Measurements from ENCODE around the gene ZBED1. TPM values are rescaled to one million over a fixed set of nuclear protein-coding genes. Genes with fewer than 3 reads are reported as not detected.
A peak's percentile ranks its signal among the peaks of the same experiment; 100 is the strongest.

Gene ZBED1
- total and polyA plus RNA-seq, 9 of the 15 experiments (the other 6 are each of a cell fraction or from before 2014, with no cell fraction given) = 0.61 to 27.6 (median 13.9) TPM

DNA sequence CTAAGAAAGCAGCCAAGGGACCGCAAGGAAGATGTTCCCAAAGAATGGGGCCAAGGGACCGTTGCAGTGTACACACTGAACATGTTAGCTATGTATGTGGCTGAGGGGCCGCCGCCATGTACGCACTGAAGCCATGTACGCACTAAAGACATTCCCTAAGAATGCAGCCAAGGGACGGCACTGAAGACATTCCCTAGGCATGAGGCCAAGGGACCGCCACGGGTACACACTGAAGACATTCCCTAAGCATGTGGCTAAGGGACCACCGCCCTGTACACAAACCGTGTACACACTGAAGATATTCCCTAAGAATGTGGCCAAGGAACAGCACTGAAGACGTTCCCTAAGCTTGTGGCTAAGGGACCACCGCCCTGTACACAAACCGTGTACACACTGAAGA, 54.0 kb downstream of the ZBED1 start (continued):
- TF ChIP-seq ZNF277 (CRISPR knock-in tag; IDR thresholded peaks at IDR 0.05; ENCODE audit: borderline replicate concordance) = no peak
- TF ChIP-seq, protein P1, sequence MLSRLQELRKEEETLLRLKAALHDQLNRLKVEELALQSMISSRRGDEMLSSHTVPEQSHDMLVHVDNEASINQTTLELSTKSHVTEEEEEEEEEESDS (CRISPR knock-in tag; IDR thresholded peaks at IDR 0.05) = no peak

DNA sequence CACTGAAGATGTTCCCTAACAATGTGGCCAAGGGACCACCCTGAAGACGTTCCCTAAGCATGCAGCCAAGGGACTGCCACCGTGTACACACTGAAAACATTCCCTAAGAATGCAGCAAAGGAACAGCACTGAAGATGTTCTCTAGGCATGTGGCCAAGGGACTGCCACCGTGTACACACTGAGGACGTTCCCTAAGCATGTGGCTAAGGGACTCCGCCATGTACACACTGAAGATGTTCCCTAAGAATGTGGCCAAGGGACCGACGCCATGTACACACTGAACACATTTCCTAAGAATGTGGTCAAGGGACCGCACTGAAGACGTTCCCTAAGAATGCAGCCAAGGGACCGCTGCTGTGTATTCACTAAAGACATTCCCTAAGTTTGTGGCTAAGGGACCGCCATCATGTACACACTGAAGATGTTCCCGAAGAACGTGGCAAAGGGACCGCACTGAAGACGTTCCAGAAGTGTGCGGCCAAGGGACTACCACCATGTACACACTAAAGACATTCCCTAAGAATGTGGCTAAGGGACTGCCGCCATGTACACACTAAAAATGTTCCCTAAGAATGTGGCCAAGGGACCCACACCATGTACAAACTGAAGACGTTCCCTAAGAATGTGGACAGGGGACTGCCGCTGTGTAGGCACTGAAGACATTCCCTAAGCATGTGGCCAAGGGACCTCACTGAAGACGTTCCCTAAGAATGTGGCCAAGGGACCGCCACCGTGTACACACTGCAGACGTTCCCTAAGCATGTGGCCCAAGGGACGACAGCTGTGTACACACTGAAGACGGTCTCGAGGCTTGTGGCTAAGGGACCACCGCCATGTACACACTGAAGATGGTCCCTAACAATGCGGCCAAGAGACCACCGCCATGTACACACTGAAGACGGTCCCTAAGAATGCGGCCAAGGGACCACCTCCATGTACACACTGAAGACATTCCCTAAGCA, 54.8 kb downstream of the ZBED1 start:
- FAIRE-seq = no peak
- 87% methylated on average over 24 of the region's 31 CpGs for WGBS (ENCODE audit: insufficient coverage, low coverage, missing lambda C conversion rate)
- intact Hi-C loops (cut with micrococcal nuclease) = no loop called here

More for the DNA sequence above, 54.8 kb downstream of the ZBED1 start:
- Histone ChIP-seq H3K9me3 (replicated peaks; ENCODE audit: control insufficient read depth, insufficient read depth, low read depth, low read length) (no peaks in the 10 kb centered on the region), H3K4me3 (no peak overlapping the region), H3K27ac (ENCODE audit: extremely low read depth, low read depth, low read length) (no peak overlapping the region), H3K27me3 (ENCODE audit: control insufficient read depth in 2 of 2, insufficient read depth in 2 of 2, low read length in 2 of 2) (no peaks in the 10 kb centered on the region), H2AFZ (ENCODE audit: low read depth, low read length) (no peak overlapping the region), H3K4me1 (replicated peaks in 1 of 2; ENCODE audit: control insufficient read depth in 2 of 2, insufficient read depth in 2 of 2, low read length in 2 of 2) (peaks cover 0 to 4% of the 10 kb centered on the region in 2 experiments; a peak in 3 of 5 replicates), H3K79me2 (ENCODE audit: control insufficient read depth, insufficient read depth, low read length) (no peaks in the 10 kb centered on the region; the same call in 2 of the 3 replicates), H3K4me2 (ENCODE audit: insufficient read depth, low read length) (no peak overlapping the region), H4K20me1 (replicated peaks; ENCODE audit: control insufficient read depth, insufficient read depth, low read length) (no peaks in the 10 kb centered on the region), H3K9me1 (ENCODE audit: control insufficient read depth, insufficient read depth, low read length) (no peaks in the 10 kb centered on the region), H3K36me3 (ENCODE audit: control insufficient read depth, insufficient read depth, low read length) (no peaks in the 10 kb centered on the region), H3K9ac (ENCODE audit: insufficient read depth in 1 of 2, low read depth in 2 of 2, low read length in 2 of 2) (no peak overlapping the region)
- DNase-seq (ENCODE audit: extremely low read depth in 1 of 4, low spot score in 3 of 4) = no peak
- CTCF ChIA-PET (ENCODE audit: low intra/inter-chr PET ratio) = no interaction called here
- in situ Hi-C loops (cut with MboI) = no loop called here
- TF ChIP-seq, protein P2, sequence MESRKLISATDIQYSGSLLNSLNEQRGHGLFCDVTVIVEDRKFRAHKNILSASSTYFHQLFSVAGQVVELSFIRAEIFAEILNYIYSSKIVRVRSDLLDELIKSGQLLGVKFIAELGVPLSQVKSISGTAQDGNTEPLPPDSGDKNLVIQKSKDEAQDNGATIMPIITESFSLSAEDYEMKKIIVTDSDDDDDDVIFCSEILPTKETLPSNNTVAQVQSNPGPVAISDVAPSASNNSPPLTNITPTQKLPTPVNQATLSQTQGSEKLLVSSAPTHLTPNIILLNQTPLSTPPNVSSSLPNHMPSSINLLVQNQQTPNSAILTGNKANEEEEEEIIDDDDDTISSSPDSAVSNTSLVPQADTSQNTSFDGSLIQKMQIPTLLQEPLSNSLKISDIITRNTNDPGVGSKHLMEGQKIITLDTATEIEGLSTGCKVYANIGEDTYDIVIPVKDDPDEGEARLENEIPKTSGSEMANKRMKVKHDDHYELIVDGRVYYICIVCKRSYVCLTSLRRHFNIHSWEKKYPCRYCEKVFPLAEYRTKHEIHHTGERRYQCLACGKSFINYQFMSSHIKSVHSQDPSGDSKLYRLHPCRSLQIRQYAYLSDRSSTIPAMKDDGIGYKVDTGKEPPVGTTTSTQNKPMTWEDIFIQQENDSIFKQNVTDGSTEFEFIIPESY (CRISPR knock-in tag; IDR thresholded peaks at IDR 0.05) = peak; percentile 52; the same call in 1 of the 2 replicates
- TF ChIP-seq ZSCAN29 (IDR thresholded peaks at IDR 0.05) (no peak), NCOA2 (IDR thresholded peaks at IDR 0.05; ENCODE audit: partially characterized antibody in 2 of 2) (peak in 1 of 2 experiments; percentile 81)
- ATAC-seq = no peak
- BruUV-seq (replicated peaks) = no TSS peak
- POLR2A ChIA-PET = no interaction called here
